HCT116 (cell line): ENCODE data around the gene HEATR5A. TPM values are rescaled to one million over a fixed set of nuclear protein-coding genes. Genes with fewer than 3 reads are reported as not detected.

Source experiments
- ATAC-seq: fragments of 200-7000 bp; cut with Tn5 transposase; 2 replicates; pipeline ENCODE4 v1.9.1; 2020; ENCODE audit warnings: mild to moderate bottlenecking, moderate library complexity
- BruUV-seq: library from RNA; stranded (reverse); fragments of 400-500 nt; replicated peaks from 2 replicates; lab custom pipeline; 2021; lab: Mats Ljungman, UMichigan
- CTCF ChIA-PET: fragments of 300-600 bp; sonication (Branson Sonifier 250); formaldehyde crosslinking; loops from one replicate; lab custom pipeline; 2021; ENCODE audit warnings: antibody characterized with exemption; lab: Charles Lee
- POLR2A ChIA-PET: fragments of 300-600, 350-600 bp; sonication (Branson Sonifier 250); formaldehyde crosslinking; loops from one replicate; lab custom pipeline; 2021; ENCODE audit warnings: antibody characterized with exemption; lab: Charles Lee
- RAD21 ChIA-PET, 2 experiments: fragments of 300-600 bp; sonication (Branson Sonifier 250); formaldehyde crosslinking; loops; one replicate each; lab custom pipeline; 2023; ENCODE audit warnings: low total read pairs in 2 of 2; ENCODE audit not compliant: uncharacterized antibody in 2 of 2, unreplicated experiment in 2 of 2, low non-redundant PET in 1 of 2; lab: Charles Lee
- DNase-seq: peaks from one replicate; pipeline ENCODE4 v3.0.0-alpha.2; 2010; ENCODE audit warnings: low read depth, low spot score
- H2AFZ ChIP-seq: fragments of 200-600 bp; shearing (Covaris generic), sonication (generic); 2 replicates; pipeline ENCODE4 v1.6.1; 2017; ENCODE audit warnings: low read depth, mixed run types, mixed read lengths, antibody characterized with exemption, low read length; ENCODE audit not compliant: poor library complexity, severe bottlenecking
- H3K27ac ChIP-seq: 2 replicates; pipeline ENCODE4 v1.5.1; 2012; ENCODE audit warnings: low read depth, low read length
- H3K27me3 ChIP-seq: fragments of 200-600 bp; sonication (generic); 2 replicates; pipeline ENCODE4 v1.6.1; 2016; ENCODE audit warnings: mixed run types, low read length, mixed read lengths; ENCODE audit not compliant: insufficient read depth
- H3K36me3 ChIP-seq, 2 experiments: fragments of 200-500 bp in 1 of 2; fragments of 200-600 bp in 1 of 2; sonication (Bioruptor generic) in 1 of 2; sonication (generic) in 1 of 2; 2 replicates each; pipeline versions ENCODE4 v1.5.1 to v1.6.1; 2014 to 2016; ENCODE audit warnings: low read length in 2 of 2, inconsistent platforms in 1 of 2, mixed read lengths in 1 of 2, mixed run types in 1 of 2; ENCODE audit not compliant: insufficient read depth in 2 of 2, control insufficient read depth in 1 of 2
- H3K4me1 ChIP-seq, 2 experiments: fragments of 200-600 bp in 1 of 2; sonication (generic) in 1 of 2; 2 replicates each; pipeline versions ENCODE4 v1.5.1 to v1.6.1; 2012 to 2017; ENCODE audit warnings: low read length in 2 of 2, inconsistent platforms in 1 of 2, mild to moderate bottlenecking in 1 of 2, mixed read lengths in 1 of 2, mixed run types in 1 of 2, moderate library complexity in 1 of 2; ENCODE audit not compliant: insufficient read depth in 2 of 2, control insufficient read depth in 1 of 2
- H3K4me2 ChIP-seq: fragments of 200-600 bp; sonication (generic); 2 replicates; pipeline ENCODE4 v1.6.1; 2017; ENCODE audit warnings: mixed run types, low read length, mixed read lengths
- H3K4me3 ChIP-seq, 2 experiments: fragments of 200-600 bp in 1 of 2; sonication (generic) in 1 of 2; replicated peaks in 1 of 2; 2 replicates each; pipeline ENCODE4 v1.5.1; 2011 to 2016; ENCODE audit warnings: low read length in 2 of 2, control low read depth in 1 of 2, low read depth in 1 of 2, mild to moderate bottlenecking in 1 of 2, mixed read lengths in 1 of 2, mixed run types in 1 of 2
- H3K79me2 ChIP-seq: fragments of 200-600 bp; sonication (generic); 2 replicates; pipeline ENCODE4 v1.6.1; 2017; ENCODE audit warnings: mild to moderate bottlenecking, mixed run types, low read length, moderate library complexity, mixed read lengths; ENCODE audit not compliant: insufficient read depth
- H3K9ac ChIP-seq: fragments of 200-600 bp; sonication (generic); 2 replicates; pipeline ENCODE4 v1.6.1; 2016; ENCODE audit warnings: low read length, mixed read lengths
- H3K9me2 ChIP-seq: fragments of 200-600 bp; sonication (generic), shearing (Covaris generic); 2 replicates; pipeline ENCODE4 v1.6.1; 2017; ENCODE audit warnings: mixed run types, mild to moderate bottlenecking, moderate library complexity; ENCODE audit not compliant: insufficient read depth
- H3K9me3 ChIP-seq, 2 experiments: fragments of 200-500 bp in 1 of 2; fragments of 200-600 bp in 1 of 2; sonication (Bioruptor generic) in 1 of 2; sonication (generic) in 1 of 2; 2 replicates each; pipeline ENCODE4 v1.6.1; 2014 to 2017; ENCODE audit warnings: low read length in 2 of 2, mixed read lengths in 2 of 2, inconsistent platforms in 1 of 2, low read depth in 1 of 2, mild to moderate bottlenecking in 1 of 2, mixed run types in 1 of 2, moderate library complexity in 1 of 2; ENCODE audit not compliant: control insufficient read depth in 1 of 2, insufficient read depth in 1 of 2
- H4K20me1 ChIP-seq: fragments of 200-600 bp; sonication (generic), shearing (Covaris generic); 2 replicates; pipeline ENCODE4 v1.6.1; 2017; ENCODE audit warnings: mixed run types, mild to moderate bottlenecking, moderate library complexity; ENCODE audit not compliant: insufficient read depth
- CBX3 ChIP-seq: IDR thresholded peaks from 2 replicates; pipeline ENCODE4 v1.6.1; 2012; ENCODE audit warnings: low read depth
- ELF1 ChIP-seq: IDR thresholded peaks from 2 replicates; pipeline ENCODE4 v1.6.1; 2012; ENCODE audit warnings: low read depth, borderline replicate concordance
- JUND ChIP-seq: IDR thresholded peaks from 2 replicates; pipeline ENCODE4 v1.6.1; 2012
- MAX ChIP-seq: IDR thresholded peaks from 2 replicates; pipeline ENCODE4 v1.6.1; 2012
- POLR2AphosphoS5 ChIP-seq: IDR thresholded peaks from 2 replicates; pipeline ENCODE4 v1.6.1; 2011; ENCODE audit warnings: mild to moderate bottlenecking, low read depth, low read length, moderate library complexity
- RAD21 ChIP-seq: IDR thresholded peaks from 2 replicates; pipeline ENCODE4 v1.6.1; 2012; ENCODE audit warnings: low read depth, mild to moderate bottlenecking
- SRF ChIP-seq: IDR thresholded peaks from 2 replicates; pipeline ENCODE4 v1.6.1; 2012; ENCODE audit warnings: low read depth
- ZBTB33 ChIP-seq: IDR thresholded peaks from 2 replicates; pipeline ENCODE4 v1.6.1; 2011; ENCODE audit warnings: mild to moderate bottlenecking, low read length, moderate library complexity; ENCODE audit not compliant: insufficient replicate concordance; ENCODE audit errors: extremely low read depth
- ZFX ChIP-seq: fragments of 450-650 bp; IDR thresholded peaks from 2 replicates; pipeline ENCODE4 v1.6.1; 2017
- ZNF274 ChIP-seq: fragments of 200-500 bp; sonication (Bioruptor generic); IDR thresholded peaks from 2 replicates; pipeline ENCODE4 v1.6.1; 2014; ENCODE audit warnings: mild to moderate bottlenecking, low read depth, low read length, inconsistent platforms
- intact Hi-C: fragments of 100-400 bp; cut with micrococcal nuclease; formaldehyde crosslinking; loops from 2 replicates; pipeline ENCODE4 v1.10.0; 2022
- total RNA-seq: library from RNA; stranded (reverse); gene quantifications from one replicate; pipeline ENCODE4 v1.2.1, GENCODE V29; 2021; ENCODE audit not compliant: unreplicated experiment
- TF ChIP-seq, protein P1 (sequence below): IDR thresholded peaks from 2 replicates; pipeline ENCODE4 v1.6.1; 2012

Gene HEATR5A
- total RNA-seq, 1 experiment from 2014 or later = 20.9 TPM

GRCh38 chr14:31419179-31419966 is 977 bp downstream of the HEATR5A start (continued):
- no peak for TF ChIP-seq ZNF274

- POLR2A ChIA-PET = no interaction called here
- DNase-seq = no peak
- peak overlapping the region; percentile 96; the same call in 1 of the 2 replicates for H3K4me2 ChIP-seq
- CTCF ChIA-PET = no interaction called here
- H3K9me3 ChIP-seq = no peaks in the 10 kb centered on the region
- no peaks in the 10 kb centered on the region for H3K9me2 ChIP-seq
- H3K79me2 ChIP-seq = peaks cover 28% of the 10 kb centered on the region
- peak overlapping the region; percentile 26; the same call in 1 of the 2 replicates for H3K27ac ChIP-seq
- no peaks in the 10 kb centered on the region for H4K20me1 ChIP-seq
- H2AFZ ChIP-seq = no peak overlapping the region
- no TSS peak for BruUV-seq
- RAD21 ChIA-PET = no interaction called here
- no peak for ATAC-seq
- intact Hi-C loops = no loop called here
- no peak overlapping the region for H3K4me3 ChIP-seq
- H3K36me3 ChIP-seq = no peaks in the 10 kb centered on the region
- H3K4me1 ChIP-seq = peaks cover 30 to 48% of the 10 kb centered on the region in 2 experiments
- no peaks in the 10 kb centered on the region for H3K27me3 ChIP-seq
- no peak overlapping the region for H3K9ac ChIP-seq
- no peak for TF ChIP-seq POLR2AphosphoS5
- no peak for TF ChIP-seq ZFX
- TF ChIP-seq ZNF274 = no peak
Measured at GRCh38 chr14:31418440-31418839, 1.9 kb downstream of the HEATR5A start.

DNA sequence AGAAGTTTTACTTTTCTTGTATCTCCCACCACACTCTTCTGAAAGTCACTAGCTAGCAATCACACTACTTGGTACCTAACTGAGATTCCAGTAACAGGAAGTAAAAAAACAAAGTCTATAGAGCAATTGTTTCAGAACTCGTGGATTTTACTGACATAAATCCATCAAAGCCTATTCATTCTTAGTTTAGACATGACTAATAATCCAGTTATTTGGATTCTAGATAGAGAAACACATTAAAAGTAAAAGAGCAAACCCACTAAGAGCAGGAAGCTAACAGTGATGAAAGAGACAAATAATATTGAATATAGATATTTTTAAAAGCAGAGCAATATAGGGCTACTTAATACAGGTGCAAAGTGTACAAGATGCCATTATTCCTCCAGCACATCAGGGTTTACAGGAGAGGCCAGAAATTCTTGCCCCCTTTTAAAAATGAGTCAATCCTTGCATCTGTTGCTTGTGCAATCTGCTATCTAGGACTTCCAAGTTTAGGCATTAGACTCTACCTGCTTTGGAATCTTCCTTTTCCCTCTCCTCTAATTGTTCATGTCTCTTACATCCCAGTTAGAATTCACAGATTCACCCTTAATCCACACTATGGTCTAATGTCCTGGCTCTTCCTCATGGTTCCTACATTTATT is 6.0 kb downstream of the HEATR5A start:
- CTCF ChIA-PET = no interaction called here
- peaks cover 30 to 37% of the 10 kb centered on the region in 2 experiments for H3K4me1 ChIP-seq
- H3K9me3 ChIP-seq = no peaks in the 10 kb centered on the region
- H2AFZ ChIP-seq = no peak overlapping the region
- intact Hi-C loops = no loop called here
- H3K36me3 ChIP-seq = no peaks in the 10 kb centered on the region
- no peak overlapping the region for H3K4me3 ChIP-seq
- BruUV-seq = no TSS peak
- RAD21 ChIA-PET = no interaction called here
- peaks cover 27% of the 10 kb centered on the region for H3K79me2 ChIP-seq
- no peak overlapping the region for H3K9ac ChIP-seq
- peak; percentile 41 for ATAC-seq
- H3K4me2 ChIP-seq = peak overlapping the region; percentile 21
- H3K27ac ChIP-seq = peak overlapping the region; percentile 20; the same call in 1 of the 2 replicates
- TF ChIP-seq, protein P1, sequence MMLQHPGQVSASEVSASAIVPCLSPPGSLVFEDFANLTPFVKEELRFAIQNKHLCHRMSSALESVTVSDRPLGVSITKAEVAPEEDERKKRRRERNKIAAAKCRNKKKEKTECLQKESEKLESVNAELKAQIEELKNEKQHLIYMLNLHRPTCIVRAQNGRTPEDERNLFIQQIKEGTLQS = no peak
- TF ChIP-seq SRF (no peak), ZNF274 (no peak), CBX3 (no peak), RAD21 (no peak), MAX (no peak), JUND (no peak), ZBTB33 (no peak), ELF1 (no peak)
- H4K20me1 ChIP-seq = no peaks in the 10 kb centered on the region
- H3K27me3 ChIP-seq = no peaks in the 10 kb centered on the region
- POLR2A ChIA-PET = no interaction called here
- no peaks in the 10 kb centered on the region for H3K9me2 ChIP-seq
- DNase-seq = no peak
